Measurements from ENCODE around the gene DTX1. TPM values are rescaled to one million over a fixed set of nuclear protein-coding genes. Genes with fewer than 3 reads are reported as not detected.

Gene DTX1
- total RNA-seq, 3 donors from 2014 or later (not counting 1 experiment from before 2014, with no cell fraction given): 1.7 to 4.2 (median 4.0) TPM

DNA sequence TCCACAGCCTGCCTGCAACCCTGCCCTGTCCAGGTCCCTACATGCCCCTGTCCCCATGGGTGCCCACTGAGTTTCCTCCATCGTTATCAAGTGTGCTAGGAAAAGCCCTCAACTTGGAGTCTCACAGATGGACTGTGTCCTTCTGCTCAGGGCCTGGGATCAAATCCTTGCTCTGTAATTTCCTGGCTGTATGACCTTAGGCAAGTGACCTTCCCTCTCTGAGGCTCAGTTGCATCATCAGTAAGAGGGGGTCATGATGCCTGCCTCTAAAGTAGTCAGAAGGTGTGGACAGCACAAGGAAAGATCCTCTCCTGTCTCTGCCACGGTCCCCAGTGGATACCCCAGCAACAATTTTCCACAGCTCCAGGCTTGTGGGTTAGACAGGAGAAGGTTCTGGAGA is 56.9 kb downstream of the DTX1 start:
- Mint-ChIP-seq H3K4me1 (peaks cover 0 to 5% of the 10 kb centered on the region in 2 donors), H3K27ac (no peak overlapping the region), H3K36me3 (no peaks in the 10 kb centered on the region), H3K4me3 (no peak overlapping the region), H3K27me3 (ENCODE audit: low read depth in 2 of 2) (peaks cover 6 to 14% of the 10 kb centered on the region in 2 donors), H3K9me3 (no peaks in the 10 kb centered on the region)
- no peak for ATAC-seq
- intact Hi-C loops (cut with micrococcal nuclease): no loop called here
- H3K4me3 ChIP-seq (ENCODE audit: low read length): no peak overlapping the region
- TF ChIP-seq, protein P1, sequence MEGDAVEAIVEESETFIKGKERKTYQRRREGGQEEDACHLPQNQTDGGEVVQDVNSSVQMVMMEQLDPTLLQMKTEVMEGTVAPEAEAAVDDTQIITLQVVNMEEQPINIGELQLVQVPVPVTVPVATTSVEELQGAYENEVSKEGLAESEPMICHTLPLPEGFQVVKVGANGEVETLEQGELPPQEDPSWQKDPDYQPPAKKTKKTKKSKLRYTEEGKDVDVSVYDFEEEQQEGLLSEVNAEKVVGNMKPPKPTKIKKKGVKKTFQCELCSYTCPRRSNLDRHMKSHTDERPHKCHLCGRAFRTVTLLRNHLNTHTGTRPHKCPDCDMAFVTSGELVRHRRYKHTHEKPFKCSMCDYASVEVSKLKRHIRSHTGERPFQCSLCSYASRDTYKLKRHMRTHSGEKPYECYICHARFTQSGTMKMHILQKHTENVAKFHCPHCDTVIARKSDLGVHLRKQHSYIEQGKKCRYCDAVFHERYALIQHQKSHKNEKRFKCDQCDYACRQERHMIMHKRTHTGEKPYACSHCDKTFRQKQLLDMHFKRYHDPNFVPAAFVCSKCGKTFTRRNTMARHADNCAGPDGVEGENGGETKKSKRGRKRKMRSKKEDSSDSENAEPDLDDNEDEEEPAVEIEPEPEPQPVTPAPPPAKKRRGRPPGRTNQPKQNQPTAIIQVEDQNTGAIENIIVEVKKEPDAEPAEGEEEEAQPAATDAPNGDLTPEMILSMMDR (IDR thresholded peaks at IDR 0.05): no peak
- H3K9me3 ChIP-seq (ENCODE audit: control insufficient read depth, insufficient read depth, low read length): no peaks in the 10 kb centered on the region
- H3K27ac ChIP-seq (ENCODE audit: low read length): no peak overlapping the region
- H3K27me3 ChIP-seq (ENCODE audit: control insufficient read depth, insufficient read depth, low read length): no peaks in the 10 kb centered on the region
- DNase-seq: no peak
- H3K4me1 ChIP-seq (ENCODE audit: control insufficient read depth, insufficient read depth, low read length): peaks cover 18% of the 10 kb centered on the region
- WGBS (ENCODE audit: insufficient coverage): 88% methylated on average over 1 of the region's 2 CpGs
- H3K36me3 ChIP-seq (ENCODE audit: control insufficient read depth, insufficient read depth, low read length): no peaks in the 10 kb centered on the region

DNA sequence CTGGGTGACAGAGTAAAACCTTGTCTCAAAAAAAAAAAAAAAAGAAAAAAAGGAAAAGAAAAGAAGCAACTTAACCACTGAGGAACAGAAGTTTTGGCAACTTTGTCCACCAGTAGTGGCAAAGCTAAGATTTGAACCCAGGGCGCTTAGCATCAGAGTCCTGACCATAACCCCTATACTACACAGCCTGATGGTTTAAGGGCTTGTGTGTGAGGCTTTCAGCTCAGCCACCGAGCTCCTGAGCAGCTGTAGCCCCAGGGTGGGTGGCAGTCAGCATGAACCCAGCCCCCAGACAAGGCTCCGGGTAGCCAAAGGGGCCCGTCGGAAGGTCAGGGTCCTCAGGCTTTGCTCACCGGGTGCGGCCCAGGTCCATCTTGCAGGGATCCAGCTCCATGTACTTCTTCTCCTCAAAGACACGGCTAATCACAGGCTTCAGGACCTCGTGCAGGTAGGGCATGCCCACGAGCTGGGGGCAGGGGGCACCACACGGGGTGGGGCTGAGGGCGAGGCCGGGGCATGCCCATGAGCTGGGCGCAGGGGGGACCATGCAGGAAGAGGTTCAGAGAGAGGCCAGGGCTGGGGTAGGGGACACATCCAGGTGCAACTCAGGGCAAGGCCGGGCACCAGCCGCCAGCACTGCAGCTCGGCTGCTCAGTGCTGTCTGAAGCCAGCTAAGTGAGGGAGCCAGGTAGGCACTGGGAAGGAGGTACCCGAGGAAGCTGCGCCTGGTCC is 58.1 kb downstream of the DTX1 start:
- intact Hi-C loops (cut with micrococcal nuclease): no loop called here
- Histone ChIP-seq H3K27me3 (ENCODE audit: control insufficient read depth, insufficient read depth, low read length) (no peaks in the 10 kb centered on the region), H3K4me1 (ENCODE audit: control insufficient read depth, insufficient read depth, low read length) (peaks cover 13% of the 10 kb centered on the region), H3K36me3 (ENCODE audit: control insufficient read depth, insufficient read depth, low read length) (no peaks in the 10 kb centered on the region), H3K4me3 (ENCODE audit: low read length) (no peak overlapping the region), H3K27ac (ENCODE audit: low read length) (no peak overlapping the region), H3K9me3 (ENCODE audit: control insufficient read depth, insufficient read depth, low read length) (no peaks in the 10 kb centered on the region)
- peaks cover 6 to 14% of the 10 kb centered on the region in 2 donors for H3K27me3 Mint-ChIP-seq (ENCODE audit: low read depth in 2 of 2)
- ATAC-seq (no peak), DNase-seq (no peak)
- 90% methylated on average over 19 of the region's 19 CpGs for WGBS (ENCODE audit: insufficient coverage)
- no peaks in the 10 kb centered on the region for H3K9me3 Mint-ChIP-seq
- no peaks in the 10 kb centered on the region for H3K36me3 Mint-ChIP-seq
- peaks cover 0 to 5% of the 10 kb centered on the region in 2 donors for H3K4me1 Mint-ChIP-seq
- no peak overlapping the region for H3K4me3 Mint-ChIP-seq
- no peak overlapping the region for H3K27ac Mint-ChIP-seq
- TF ChIP-seq, protein P1 (IDR thresholded peaks at IDR 0.05): no peak

DNA sequence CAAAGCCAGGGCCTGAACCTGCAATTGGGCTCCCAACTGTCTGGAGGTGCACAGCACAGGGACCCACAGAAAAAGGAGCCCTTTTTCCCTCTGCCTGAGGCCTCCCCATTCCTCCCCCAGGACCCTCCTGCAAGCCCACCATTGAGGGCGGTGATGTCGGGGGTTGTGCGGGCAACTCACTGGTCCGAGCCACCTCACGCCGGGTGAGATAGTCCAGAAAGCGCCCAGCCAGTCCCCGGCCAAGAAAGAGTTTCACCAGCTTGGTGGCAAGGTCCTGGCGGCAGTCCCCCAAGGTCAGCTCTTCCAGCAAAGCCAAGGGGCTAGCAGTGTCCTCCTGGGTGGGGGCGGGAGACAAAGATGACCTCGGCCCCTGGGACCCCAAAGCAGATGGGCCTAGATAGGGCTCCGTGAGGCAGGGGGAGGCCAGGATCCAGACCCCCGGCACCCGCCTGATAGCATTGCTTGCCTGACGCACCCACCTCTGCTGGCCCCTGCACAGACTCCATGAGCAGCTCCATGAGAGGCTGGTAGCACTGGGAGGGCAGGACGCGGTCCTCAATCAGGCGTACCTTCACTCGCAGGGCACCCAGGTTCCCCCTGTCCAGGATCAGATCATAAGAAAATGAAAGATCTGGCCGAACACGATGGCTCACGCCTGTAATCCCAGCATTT is 59.1 kb downstream of the DTX1 start:
- Mint-ChIP-seq H3K4me1 (no peaks in the 10 kb centered on the region), H3K4me3 (no peak overlapping the region), H3K27ac (no peak overlapping the region), H3K27me3 (ENCODE audit: low read depth in 2 of 2) (peaks cover 12 to 19% of the 10 kb centered on the region in 2 donors), H3K36me3 (no peaks in the 10 kb centered on the region), H3K9me3 (no peaks in the 10 kb centered on the region)
- peaks cover 3% of the 10 kb centered on the region for H3K4me1 ChIP-seq (ENCODE audit: control insufficient read depth, insufficient read depth, low read length)
- no peaks in the 10 kb centered on the region for H3K27me3 ChIP-seq (ENCODE audit: control insufficient read depth, insufficient read depth, low read length)
- no peak overlapping the region for H3K27ac ChIP-seq (ENCODE audit: low read length)
- H3K4me3 ChIP-seq (ENCODE audit: low read length): no peak overlapping the region
- TF ChIP-seq, protein P1 (IDR thresholded peaks at IDR 0.05): no peak
- intact Hi-C loops (cut with micrococcal nuclease): no loop called here
- ATAC-seq: no peak
- DNase-seq: no peak
- 87% methylated on average over 22 of the region's 22 CpGs for WGBS (ENCODE audit: insufficient coverage)
- H3K36me3 ChIP-seq (ENCODE audit: control insufficient read depth, insufficient read depth, low read length): no peaks in the 10 kb centered on the region
- no peaks in the 10 kb centered on the region for H3K9me3 ChIP-seq (ENCODE audit: control insufficient read depth, insufficient read depth, low read length)

Measured in natural killer cell (primary cell).